HepG2 (cell line): Measurements from ENCODE around the gene CEBPA. TPM values are rescaled to one million over a fixed set of nuclear protein-coding genes. Genes with fewer than 3 reads are reported as not detected.

Experiments used
- DDIT3 ChIP-seq: sonication (generic); formaldehyde crosslinking; IDR thresholded peaks from 2 replicates; pipeline ENCODE4 v1.4.0; 2020; ENCODE audit warnings: mild to moderate bottlenecking, missing genetic modification reagents
- ETV5 ChIP-seq: IDR thresholded peaks from 2 replicates; pipeline ENCODE4 v1.6.1; 2018; ENCODE audit warnings: missing biosample characterization, missing genetic modification reagents, inconsistent platforms, borderline replicate concordance
- FOSL1 ChIP-seq: sonication (generic); formaldehyde crosslinking; IDR thresholded peaks from 2 replicates; pipeline ENCODE4 v1.9.0; 2021; ENCODE audit warnings: missing genetic modification reagents, borderline replicate concordance
- NKX3-1 ChIP-seq: sonication (generic); formaldehyde crosslinking; IDR thresholded peaks from 2 replicates; pipeline ENCODE4 v1.5.0; 2020; ENCODE audit warnings: missing genetic modification reagents
- POLR2AphosphoS5 ChIP-seq: IDR thresholded peaks from 2 replicates; pipeline ENCODE4 v1.6.1; 2012; ENCODE audit warnings: low read depth, low read length
- RFX1 ChIP-seq: fragments of 450-650 bp; IDR thresholded peaks from 2 replicates; pipeline ENCODE4 v1.6.1; 2017
- SALL1 ChIP-seq: sonication (generic); formaldehyde crosslinking; IDR thresholded peaks from 2 replicates; pipeline ENCODE4 v1.8.0; 2022; ENCODE audit warnings: mild to moderate bottlenecking, missing genetic modification reagents
- SCMH1 ChIP-seq: sonication (generic); formaldehyde crosslinking; IDR thresholded peaks from 2 replicates; pipeline ENCODE4 v1.9.0; 2021; ENCODE audit warnings: missing genetic modification reagents, mild to moderate bottlenecking, borderline replicate concordance
- ZNF3 ChIP-seq: IDR thresholded peaks from 2 replicates; pipeline ENCODE4 v1.7.0; 2017; ENCODE audit warnings: inconsistent platforms
- ZNF34 ChIP-seq: sonication (generic); formaldehyde crosslinking; IDR thresholded peaks from 2 replicates; pipeline ENCODE4 v1.4.0; 2020; ENCODE audit warnings: mild to moderate bottlenecking, missing genetic modification reagents, borderline replicate concordance
- ZNF460 ChIP-seq: sonication (generic); formaldehyde crosslinking; IDR thresholded peaks from 2 replicates; pipeline ENCODE4 v1.5.1; 2020; ENCODE audit warnings: missing genetic modification reagents, mild to moderate bottlenecking, borderline replicate concordance
- ZNF562 ChIP-seq: sonication (generic); formaldehyde crosslinking; IDR thresholded peaks from 2 replicates; pipeline ENCODE4 v1.8.0; 2022; ENCODE audit warnings: missing genetic modification reagents, borderline replicate concordance
- ZNF790 ChIP-seq: sonication (generic); formaldehyde crosslinking; IDR thresholded peaks from 2 replicates; pipeline ENCODE4 v1.8.0; 2022; ENCODE audit warnings: missing genetic modification reagents, mild to moderate bottlenecking, borderline replicate concordance
- polyA plus RNA-seq, 8 experiments: library from polyadenylated mRNA; depleted of rRNA in 3 of 8; stranded (reverse) in 7 of 8; unstranded in 1 of 8; fragments of >200 nt; fragmentation: Illumina TruSeq in 4 of 8; extraction: Trizol in 4 of 8; gene quantifications; 2 replicates each; pipeline versions ENCODE4 v1.2.1 to v1.2.3, GENCODE V29; 2011 to 2016; ENCODE audit warnings: low read depth in 4 of 8, missing spikeins in 1 of 8, mixed read lengths in 1 of 8; ENCODE audit not compliant: insufficient read depth in 1 of 8
- total RNA-seq, 5 experiments: library from RNA; depleted of rRNA; stranded (reverse); fragments of >200 nt; fragmentation: Illumina TruSeq; extraction: Trizol; gene quantifications; 2 replicates each; pipeline ENCODE4 v1.2.3, GENCODE V29; 2016; ENCODE audit warnings: low read depth in 1 of 5
- TF ChIP-seq, protein P1 (sequence below): sonication (generic); formaldehyde crosslinking; IDR thresholded peaks from one replicate; pipeline ENCODE4 v1.5.1; 2020; ENCODE audit warnings: mild to moderate bottlenecking, missing genetic modification reagents; ENCODE audit errors: not compliant biosample characterization
- TF ChIP-seq, protein P2 (sequence below): sonication (generic); formaldehyde crosslinking; IDR thresholded peaks from 2 replicates; pipeline ENCODE4; 2020; ENCODE audit warnings: missing genetic modification reagents, mild to moderate bottlenecking, borderline replicate concordance
- TF ChIP-seq, protein P3 (sequence below): IDR thresholded peaks from 2 replicates; pipeline ENCODE4 v1.6.1; 2016

CEBPA gene
- total and polyA plus RNA-seq, 2 of the 13 experiments (the other 11 are each of a cell fraction or from before 2014, with no cell fraction given), result 24.8 to 103 TPM

DNA sequence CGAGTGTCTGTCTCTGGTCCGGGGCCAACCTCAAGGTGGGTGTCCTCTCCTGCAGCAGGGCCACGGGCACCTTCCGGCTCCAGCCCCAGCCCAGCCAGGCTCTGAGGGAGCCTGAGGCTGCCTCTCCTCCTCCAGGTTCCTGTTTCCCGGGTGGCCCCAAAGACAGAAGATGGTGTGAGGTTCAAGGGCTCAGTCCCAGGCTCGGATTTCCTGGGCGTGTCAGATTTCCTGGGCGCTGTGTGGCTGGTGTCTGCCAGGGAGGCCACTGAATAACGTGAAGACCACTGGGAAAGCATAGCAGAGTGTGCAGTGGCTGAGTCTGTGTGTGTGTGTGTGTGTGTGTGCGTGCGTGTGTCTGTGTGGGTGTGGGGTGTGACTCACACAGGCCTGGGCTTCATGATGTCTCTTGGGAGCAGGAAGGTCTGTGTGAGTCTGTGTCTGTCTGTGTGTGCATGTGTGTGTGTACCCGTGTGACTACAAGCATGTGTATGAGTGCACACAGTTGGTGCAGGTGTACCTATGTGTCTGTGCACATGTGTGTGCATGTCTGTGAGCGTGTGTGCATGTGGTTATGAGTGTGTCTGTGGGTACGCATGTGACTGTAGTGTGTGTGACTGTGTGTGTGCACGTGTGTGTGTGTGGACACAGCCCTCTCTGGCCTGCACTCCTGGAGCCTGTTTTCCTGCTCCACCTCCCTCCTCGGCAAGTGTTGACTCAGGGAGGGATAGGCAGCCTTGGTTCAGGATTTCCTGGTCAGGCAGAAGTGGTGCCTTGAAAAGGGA lies 28.3 kb downstream of the CEBPA start (continued):
- TF ChIP-seq, protein P1, sequence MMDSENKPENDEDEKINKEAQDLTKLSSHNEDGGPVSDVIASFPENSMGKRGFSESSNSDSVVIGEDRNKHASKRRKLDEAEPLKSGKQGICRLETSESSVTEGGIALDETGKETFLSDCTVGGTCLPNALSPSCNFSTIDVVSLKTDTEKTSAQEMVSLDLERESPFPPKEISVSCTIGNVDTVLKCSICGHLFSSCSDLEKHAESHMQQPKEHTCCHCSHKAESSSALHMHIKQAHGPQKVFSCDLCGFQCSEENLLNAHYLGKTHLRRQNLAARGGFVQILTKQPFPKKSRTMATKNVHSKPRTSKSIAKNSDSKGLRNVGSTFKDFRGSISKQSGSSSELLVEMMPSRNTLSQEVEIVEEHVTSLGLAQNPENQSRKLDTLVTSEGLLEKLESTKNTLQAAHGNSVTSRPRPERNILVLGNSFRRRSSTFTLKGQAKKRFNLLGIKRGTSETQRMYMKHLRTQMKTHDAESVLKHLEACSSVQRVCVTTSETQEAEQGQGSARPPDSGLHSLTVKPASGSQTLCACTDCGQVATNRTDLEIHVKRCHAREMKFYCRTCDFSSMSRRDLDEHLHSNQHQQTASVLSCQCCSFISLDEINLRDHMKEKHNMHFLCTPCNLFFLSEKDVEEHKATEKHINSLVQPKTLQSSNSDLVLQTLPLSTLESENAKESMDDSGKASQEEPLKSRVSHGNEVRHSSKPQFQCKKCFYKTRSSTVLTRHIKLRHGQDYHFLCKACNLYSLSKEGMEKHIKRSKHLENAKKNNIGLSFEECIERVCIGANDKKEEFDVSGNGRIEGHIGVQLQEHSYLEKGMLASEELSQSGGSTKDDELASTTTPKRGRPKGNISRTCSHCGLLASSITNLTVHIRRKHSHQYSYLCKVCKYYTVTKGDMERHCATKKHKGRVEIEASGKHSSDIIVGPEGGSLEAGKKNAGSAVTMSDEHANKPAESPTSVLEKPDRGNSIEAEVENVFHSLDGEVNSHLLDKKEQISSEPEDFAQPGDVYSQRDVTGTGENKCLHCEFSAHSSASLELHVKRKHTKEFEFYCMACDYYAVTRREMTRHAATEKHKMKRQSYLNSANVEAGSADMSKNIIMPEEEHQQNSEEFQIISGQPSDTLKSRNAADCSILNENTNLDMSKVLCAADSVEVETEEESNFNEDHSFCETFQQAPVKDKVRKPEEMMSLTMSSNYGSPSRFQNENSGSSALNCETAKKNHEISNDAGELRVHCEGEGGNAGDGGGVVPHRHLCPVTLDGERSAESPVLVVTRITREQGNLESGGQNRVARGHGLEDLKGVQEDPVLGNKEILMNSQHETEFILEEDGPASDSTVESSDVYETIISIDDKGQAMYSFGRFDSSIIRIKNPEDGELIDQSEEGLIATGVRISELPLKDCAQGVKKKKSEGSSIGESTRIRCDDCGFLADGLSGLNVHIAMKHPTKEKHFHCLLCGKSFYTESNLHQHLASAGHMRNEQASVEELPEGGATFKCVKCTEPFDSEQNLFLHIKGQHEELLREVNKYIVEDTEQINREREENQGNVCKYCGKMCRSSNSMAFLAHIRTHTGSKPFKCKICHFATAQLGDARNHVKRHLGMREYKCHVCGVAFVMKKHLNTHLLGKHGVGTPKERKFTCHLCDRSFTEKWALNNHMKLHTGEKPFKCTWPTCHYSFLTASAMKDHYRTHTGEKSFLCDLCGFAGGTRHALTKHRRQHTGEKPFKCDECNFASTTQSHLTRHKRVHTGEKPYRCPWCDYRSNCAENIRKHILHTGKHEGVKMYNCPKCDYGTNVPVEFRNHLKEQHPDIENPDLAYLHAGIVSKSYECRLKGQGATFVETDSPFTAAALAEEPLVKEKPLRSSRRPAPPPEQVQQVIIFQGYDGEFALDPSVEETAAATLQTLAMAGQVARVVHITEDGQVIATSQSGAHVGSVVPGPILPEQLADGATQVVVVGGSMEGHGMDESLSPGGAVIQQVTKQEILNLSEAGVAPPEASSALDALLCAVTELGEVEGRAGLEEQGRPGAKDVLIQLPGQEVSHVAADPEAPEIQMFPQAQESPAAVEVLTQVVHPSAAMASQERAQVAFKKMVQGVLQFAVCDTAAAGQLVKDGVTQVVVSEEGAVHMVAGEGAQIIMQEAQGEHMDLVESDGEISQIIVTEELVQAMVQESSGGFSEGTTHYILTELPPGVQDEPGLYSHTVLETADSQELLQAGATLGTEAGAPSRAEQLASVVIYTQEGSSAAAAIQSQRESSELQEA (CRISPR knock-in tag), result peak; percentile 16
- no peak; the same call in 1 of the 2 replicates for TF ChIP-seq ETV5 (CRISPR knock-in tag)
- no peak for TF ChIP-seq ZNF460 (CRISPR knock-in tag)
- no peak for TF ChIP-seq ZNF562 (CRISPR knock-in tag)
- no peak for TF ChIP-seq FOSL1 (CRISPR knock-in tag)
- no peak for TF ChIP-seq ZNF790 (CRISPR knock-in tag)
- TF ChIP-seq POLR2AphosphoS5, result no peak
- TF ChIP-seq RFX1, result no peak
- TF ChIP-seq DDIT3, result no peak
- no peak for TF ChIP-seq ZNF34 (CRISPR knock-in tag)
- TF ChIP-seq SALL1 (CRISPR knock-in tag), result peak; percentile 81
- TF ChIP-seq, protein P2, sequence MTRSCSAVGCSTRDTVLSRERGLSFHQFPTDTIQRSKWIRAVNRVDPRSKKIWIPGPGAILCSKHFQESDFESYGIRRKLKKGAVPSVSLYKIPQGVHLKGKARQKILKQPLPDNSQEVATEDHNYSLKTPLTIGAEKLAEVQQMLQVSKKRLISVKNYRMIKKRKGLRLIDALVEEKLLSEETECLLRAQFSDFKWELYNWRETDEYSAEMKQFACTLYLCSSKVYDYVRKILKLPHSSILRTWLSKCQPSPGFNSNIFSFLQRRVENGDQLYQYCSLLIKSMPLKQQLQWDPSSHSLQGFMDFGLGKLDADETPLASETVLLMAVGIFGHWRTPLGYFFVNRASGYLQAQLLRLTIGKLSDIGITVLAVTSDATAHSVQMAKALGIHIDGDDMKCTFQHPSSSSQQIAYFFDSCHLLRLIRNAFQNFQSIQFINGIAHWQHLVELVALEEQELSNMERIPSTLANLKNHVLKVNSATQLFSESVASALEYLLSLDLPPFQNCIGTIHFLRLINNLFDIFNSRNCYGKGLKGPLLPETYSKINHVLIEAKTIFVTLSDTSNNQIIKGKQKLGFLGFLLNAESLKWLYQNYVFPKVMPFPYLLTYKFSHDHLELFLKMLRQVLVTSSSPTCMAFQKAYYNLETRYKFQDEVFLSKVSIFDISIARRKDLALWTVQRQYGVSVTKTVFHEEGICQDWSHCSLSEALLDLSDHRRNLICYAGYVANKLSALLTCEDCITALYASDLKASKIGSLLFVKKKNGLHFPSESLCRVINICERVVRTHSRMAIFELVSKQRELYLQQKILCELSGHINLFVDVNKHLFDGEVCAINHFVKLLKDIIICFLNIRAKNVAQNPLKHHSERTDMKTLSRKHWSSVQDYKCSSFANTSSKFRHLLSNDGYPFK, result no peak; the same call in 1 of the 2 replicates
- TF ChIP-seq NKX3-1, result no peak
- TF ChIP-seq, protein P3, sequence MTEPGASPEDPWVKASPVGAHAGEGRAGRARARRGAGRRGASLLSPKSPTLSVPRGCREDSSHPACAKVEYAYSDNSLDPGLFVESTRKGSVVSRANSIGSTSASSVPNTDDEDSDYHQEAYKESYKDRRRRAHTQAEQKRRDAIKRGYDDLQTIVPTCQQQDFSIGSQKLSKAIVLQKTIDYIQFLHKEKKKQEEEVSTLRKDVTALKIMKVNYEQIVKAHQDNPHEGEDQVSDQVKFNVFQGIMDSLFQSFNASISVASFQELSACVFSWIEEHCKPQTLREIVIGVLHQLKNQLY (CRISPR knock-in tag), result peak; percentile 78; the same call in 1 of the 2 replicates
- TF ChIP-seq SCMH1, result no peak
- TF ChIP-seq ZNF3 (CRISPR knock-in tag), result no peak
